HG03175 (cell line): ENCODE results near the gene NBAS.
"Not testable (repeated sequence)": the region's sequence is repeated elsewhere in the genome, so short reads cannot be mapped to it uniquely, and the experiment has no call there.

ENCODE experiments used
- ATAC-seq: cut with Tn5 transposase; IDR thresholded peaks from one replicate; pipeline ENCODE4 v1.9.1; 2021; ENCODE audit warnings: mild to moderate bottlenecking, moderate library complexity; ENCODE audit not compliant: unreplicated experiment

Gene NBAS

DNA sequence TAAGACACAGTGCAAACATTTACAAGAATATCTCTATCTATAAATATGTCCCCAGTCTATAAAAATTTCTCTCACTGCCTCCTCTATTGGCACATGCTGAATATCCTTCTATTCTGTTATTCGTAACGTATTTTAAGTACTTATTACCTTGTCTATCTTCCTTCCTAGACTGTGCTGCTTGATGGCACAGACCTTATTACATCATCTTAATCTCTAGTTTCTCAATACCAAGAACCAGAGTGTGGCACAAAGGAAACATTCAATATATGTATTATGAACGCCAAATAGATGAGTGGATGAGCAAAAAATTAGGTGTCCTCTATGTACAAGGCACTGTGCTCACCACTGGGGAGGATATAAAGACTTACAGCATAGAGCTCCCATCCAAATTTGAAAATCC lies 282.8 kb downstream of the NBAS start:
- ATAC-seq = no peak

DNA sequence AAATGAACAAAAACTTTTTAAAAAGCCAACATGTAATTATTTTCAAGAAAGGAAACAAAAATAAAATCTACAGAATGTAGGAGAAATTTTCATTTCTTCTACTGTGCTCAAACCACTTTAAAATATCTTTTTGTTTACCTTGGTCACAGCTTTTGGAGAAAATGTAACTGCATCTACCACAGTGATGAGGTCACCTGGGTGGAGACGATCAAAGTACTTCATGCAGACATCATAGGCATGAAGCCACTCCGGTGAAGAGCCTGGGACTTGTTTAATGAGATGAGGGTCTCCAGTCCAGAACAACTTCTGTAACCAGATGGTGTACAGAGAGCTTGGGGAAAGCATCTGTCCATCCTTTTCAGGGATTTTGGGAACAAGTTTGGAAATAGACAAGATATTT lies 285.8 kb downstream of the NBAS start:
- ATAC-seq = no peak

DNA sequence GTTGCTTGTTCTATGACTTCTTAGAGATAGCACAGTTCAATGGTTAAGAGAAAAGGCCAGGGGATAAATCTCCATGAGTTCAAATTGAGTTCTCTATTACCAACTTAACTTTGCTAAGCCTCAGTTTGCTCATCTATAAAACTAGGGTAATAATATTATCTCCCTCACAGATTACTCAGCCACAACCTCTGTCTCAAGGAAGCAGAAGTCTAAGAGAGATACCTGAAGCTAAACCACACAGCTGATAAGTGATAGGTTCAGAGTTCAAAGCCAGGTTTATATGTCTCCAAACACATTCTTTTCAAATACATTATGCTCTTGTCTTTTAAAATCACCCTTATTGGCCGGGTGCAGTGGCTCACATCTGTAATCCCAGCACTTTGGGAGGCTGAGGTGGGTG lies 287.7 kb downstream of the NBAS start:
- no peak for ATAC-seq

DNA sequence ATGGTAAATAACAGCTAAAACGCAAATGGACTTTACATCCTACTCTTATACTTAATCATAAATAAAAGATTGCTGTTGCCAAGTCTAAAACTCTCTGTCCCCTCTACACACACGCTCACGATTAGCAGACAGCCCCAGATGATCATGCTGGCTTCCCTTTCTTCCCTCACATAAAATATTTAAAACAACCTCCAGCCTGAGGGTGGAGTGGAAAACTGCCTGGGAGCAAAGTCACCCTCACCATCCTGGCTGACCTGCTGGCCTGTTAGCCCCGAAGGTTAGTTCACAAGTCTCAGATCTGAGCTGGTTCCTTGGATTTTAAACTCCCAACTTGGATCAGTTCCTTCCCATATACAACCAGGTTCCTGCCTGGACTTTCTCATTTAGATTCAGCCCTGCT lies 288.2 kb downstream of the NBAS start:
- ATAC-seq = no peak

DNA sequence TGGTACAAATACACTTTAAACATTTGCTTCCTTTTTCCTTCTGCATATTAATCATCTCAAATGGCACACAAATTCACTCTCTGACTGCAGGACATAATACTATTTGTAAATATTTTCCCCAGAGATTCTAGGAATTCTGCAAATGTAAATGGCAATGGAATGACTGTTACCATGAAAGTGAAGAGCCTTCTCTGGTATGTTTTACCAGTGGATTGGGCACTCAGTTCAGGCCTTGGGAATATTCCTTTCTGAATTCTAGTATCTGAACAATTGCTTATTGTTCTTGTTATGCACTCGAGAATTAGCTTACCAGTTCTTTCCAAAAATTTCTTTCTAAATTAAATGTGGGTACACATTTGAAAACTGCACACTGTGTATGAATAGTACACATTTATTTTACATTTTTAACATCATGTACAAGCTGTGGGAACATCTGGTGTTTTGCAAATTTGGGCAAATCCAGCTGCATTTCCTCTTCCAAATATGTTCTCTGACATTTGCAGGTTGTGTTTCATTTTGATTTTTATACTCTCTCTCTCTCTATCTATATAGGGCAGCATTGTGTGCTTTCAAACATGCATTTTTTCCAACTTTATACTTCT lies 289.1 kb downstream of the NBAS start:
- ATAC-seq = no peak

DNA sequence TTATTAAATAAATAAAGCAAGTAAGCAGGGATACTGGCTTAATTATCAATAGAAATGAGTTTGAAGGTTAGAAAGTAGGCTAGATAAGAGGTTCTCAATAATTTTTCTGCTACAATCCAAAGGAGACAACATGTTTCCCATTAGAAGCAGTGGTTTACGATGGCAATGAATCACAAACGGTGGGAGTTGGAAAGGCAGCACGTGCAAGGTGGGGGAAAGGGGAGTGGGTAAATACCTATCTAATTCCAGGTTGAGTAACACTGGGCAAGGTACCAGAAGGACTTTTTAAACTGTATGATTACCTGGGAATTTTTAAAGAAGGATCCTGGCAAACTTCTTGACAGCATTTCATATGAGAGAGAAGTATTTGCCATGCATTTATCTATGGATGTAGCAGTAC lies 289.9 kb downstream of the NBAS start:
- ATAC-seq = no peak

DNA sequence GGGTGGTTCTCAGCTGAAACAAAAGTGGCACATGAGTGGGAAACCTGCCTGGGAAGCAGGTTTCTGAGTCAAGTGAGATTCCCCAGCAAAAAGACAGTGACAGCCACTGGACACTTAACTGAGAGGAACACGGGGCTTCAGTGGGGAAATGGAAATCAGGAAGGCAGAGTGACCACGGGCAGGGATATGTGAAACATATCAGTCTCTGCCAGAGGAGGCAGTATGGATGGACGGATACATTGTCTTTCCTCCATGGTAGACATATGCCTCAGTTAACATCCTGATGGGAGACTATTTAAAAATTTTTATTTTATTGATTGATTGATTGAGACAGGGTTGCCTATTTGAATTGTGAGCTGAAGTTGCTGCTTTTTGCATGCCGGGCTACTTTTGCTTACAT lies 292.1 kb downstream of the NBAS start:
- ATAC-seq = no peak

DNA sequence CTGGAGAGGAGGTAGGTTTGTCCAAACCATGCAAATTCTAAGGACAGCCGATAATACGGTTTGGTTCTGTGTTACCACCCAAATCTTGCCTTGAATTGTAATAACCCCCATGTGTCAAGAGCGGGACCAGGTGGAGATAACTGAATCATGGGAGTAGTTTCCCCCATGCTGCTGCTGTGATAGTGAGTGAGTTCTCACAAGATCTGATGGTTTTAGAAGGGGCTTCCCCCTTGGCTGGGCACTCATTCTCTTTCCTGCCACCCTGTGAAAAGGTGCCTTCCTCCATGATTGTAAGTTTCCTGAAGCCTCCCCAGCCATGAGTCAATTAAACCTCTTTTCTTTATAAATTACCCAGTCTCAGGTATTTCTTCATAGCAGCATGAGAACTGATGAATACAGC lies 295.2 kb downstream of the NBAS start:
- ATAC-seq = no peak

DNA sequence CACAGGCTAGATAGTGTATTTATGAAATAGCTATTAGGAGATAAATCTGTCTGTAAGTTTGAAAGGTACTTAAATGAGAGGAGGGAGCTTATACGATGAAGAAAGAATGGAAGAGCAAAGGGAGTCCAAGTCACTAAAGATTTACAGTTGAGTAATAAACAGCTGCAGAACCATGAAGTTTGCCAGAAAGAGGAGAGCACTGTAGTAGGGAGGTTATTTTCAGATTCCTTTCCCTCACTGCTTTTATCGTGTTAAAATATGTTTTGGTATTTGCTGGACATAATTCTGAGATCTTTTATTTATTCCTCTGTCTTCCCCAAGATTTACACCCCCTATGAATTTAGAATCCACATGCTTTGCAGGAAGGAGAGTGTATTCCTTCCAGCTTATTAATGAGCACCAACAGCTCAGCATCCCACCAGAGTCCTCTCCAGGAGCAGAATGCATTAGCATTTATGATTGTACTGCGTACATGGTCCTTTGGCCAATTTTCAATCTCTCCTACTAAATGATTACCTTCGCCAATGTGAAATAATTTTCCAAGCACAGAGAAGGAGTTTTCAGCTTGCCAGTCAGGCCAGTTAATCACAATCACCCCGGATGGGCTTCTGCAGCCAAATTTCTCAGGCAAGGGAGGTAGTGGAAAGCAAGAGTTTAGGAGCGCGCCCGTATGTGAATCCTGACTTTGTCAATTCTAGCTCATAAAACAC lies 297.0 kb downstream of the NBAS start:
- ATAC-seq = no peak

DNA sequence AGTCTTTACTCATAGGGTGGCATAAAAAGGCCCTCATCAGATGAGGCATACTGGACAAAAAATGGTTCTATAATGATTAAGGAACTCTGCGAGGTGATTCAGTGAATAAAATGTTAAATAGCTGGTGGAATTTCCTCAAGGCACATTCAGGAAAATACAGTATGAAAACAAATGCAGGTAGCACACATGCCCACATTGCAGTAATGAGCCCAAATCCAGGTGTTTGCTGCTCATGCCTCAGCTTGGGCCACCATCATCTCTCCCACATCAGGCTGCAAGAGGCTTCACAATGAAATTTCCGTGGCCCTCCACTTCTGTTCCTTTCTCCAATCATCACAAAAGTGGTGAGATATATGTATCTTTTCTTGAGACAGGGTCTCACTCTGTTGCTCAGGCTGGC lies 298.3 kb downstream of the NBAS start:
- no peak for ATAC-seq

DNA sequence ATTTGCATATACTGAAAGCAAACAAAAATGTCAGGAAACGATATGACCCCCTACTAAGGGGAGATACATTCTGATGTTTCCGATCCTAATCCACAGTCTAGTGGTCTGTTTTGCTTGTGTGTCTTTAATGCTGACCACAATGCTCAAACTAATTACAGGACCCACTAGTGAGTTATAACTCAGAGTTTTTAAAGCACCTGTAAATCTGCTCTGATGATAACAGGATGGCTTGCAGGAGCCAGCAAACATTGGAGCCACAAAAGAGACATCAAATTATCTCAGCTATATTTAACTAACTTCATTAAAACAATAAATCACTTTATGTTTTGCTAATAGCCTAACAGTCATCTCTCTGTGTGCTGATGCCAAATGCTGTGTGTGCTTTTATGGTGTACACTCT lies 300.3 kb downstream of the NBAS start:
- no peak for ATAC-seq

DNA sequence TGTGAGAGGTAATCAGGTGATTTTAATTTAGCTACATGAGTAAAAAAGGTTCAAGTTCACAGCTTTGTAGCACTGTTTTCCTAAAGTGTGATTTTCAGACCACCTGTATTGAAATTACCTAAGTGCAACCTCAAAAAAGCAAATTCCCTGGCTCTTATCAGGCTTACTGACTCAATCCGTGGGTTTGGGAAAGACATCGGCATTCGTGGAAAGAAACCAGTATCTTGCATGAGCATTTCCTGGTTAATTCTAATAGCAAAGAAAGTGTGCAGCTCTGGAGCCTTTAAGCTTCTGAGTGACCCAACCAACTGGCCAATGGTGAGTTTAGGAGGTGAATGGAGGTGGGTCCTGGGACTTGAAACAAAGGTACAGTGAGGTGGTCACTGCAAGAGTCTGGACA lies 300.9 kb downstream of the NBAS start:
- no peak for ATAC-seq

DNA sequence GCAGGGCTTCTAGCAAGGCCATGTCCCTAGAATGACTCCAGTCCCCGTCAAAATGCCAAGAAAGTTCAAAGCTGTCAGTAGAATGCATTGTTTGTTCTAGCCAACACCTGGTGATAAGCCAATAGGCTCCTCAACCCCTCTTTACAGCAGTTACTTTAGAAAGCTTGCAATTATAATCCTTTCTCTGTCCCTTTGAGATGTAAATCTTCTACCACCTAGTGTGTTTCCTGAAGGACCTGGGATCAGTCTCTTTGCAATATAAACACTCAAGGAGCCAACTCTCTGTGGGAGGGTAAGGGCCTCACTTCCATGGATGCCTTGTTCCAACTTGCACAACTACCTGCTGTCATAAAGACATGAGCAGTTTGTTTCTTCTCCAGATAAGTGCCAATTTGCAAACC lies 301.8 kb downstream of the NBAS start:
- ATAC-seq = no peak

DNA sequence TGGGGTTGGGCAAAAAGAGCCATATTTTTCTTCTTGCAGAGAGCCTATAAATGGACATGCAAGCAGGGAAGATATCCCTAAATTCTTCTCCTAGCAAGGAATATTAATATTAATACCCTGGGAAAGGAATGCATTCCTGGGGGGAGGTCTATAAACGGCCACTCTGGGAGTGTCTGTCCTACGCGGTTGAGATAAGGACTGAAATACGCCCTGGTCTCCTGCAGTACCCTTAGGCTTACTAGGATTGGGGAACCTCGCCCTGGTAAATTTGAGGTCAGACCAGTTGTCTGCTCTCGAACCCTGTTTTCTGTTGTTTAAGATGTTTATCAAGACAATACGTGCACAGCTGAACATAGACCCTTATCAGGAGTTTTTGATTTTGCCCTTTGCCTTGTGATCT lies 302.7 kb downstream of the NBAS start:
- ATAC-seq = not testable (repeated sequence)

DNA sequence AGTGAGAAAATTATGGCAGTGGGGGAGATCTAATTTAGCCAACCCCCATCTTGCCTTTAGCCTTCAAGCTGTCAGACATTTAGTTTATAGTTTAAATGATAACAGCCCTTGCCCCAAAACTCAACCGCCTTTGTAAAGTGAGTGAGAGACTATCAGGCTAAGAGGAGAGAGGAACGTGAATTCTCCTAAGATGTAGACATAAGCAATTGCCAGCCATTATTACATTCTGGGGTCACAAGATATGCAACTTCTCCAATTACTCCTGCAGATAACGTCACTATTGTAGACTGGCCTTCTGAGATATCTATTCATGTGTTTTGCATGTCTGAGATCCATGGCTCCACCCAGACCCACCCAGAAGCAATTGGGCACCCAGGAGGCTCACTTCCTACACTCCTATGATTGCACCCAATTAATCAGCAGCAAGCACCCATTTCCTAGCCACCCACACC lies 307.3 kb downstream of the NBAS start:
- no peak for ATAC-seq

DNA sequence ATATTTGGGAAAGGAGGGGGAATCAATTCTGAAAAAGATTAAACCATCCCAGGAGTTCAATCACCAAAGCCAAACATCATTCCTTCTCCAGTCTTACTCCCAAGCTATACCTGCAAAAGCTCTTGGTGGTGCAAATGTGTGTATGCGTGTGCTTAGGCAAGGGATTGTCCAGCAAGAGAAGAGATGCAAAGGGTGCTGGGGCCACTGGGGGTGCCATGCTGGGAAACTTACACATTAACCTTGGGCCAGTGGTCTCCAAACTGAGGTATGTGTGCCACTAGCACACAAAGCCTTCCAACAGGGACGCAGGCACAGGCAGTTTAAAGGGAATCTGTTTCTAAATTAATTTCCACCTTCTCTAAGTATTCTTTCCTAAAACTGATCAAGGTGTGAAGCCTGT lies 307.9 kb downstream of the NBAS start:
- ATAC-seq = no peak

DNA sequence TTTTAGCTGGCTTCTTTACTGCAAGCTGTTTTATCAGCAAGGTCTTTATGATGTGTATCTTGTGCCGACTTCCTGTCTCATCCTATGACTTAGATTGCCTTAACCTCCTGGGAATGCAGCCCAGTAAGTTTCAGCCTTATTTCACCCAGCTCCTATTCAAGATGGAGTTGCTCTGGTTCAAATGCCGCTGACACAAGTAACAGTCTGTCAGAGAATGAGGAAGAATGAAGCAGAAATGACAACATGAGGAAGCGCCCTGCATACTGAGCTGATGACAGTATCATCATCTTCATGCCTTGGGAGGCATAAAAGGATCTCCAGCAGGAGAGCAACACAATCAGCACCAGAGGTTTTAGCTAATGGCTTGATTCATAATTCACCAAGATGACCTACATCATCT lies 309.4 kb downstream of the NBAS start:
- no peak for ATAC-seq

DNA sequence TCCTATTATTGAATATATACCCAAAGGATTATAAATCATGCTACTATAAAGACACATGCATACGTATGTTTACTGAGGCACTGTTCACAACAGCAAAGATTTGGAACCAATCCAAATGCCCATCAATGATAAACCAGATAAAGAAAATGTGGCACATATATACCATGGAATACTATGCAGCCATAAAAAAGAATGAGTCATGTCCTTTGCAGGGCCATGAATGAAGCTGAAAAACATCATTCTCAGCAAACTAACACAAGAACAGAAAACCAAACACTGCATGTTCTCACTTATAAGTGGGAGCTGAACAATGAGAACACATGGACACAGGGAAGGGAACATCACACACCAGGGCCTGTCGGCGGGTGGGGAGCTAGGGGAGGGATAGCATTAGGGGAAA lies 310.2 kb downstream of the NBAS start:
- ATAC-seq = not testable (repeated sequence)

DNA sequence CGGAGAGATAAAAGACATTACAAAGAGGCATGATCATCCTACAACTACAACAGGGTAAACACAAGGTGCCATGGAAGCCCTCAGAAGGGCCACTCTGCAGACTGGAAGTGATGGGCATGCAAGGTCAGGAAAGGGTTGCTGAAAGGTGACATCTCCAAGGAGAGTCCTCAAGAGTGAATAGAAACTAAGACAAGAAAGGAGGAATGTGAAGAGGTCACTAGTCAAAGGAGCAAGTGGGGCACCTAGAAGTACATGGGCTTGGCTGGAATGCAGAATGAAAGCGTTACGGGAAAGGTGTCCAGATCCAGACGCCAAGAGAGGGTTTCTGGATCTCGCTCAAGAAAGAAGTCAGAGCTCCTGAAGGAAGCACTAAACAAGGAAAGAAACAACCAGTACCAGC lies 314.3 kb downstream of the NBAS start:
- ATAC-seq = no peak

DNA sequence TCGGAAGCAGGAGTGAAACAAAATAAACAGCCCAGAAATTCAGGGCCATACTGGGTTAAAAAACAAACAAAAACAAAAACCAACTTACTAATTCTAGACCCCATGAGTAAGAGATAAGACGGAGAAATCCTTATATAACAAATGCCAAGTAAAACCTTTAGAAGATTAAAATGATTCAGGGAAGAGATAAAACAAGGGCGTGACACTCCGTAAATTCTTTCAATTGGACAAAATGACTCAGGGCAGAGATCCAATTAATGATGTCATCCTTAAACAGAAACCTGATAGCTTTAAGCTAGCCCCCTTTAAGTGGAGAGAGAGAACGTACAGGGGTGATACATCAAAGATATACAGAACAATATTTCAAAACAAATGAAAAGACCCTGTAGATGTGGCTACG lies 317.4 kb downstream of the NBAS start:
- ATAC-seq = no peak

DNA sequence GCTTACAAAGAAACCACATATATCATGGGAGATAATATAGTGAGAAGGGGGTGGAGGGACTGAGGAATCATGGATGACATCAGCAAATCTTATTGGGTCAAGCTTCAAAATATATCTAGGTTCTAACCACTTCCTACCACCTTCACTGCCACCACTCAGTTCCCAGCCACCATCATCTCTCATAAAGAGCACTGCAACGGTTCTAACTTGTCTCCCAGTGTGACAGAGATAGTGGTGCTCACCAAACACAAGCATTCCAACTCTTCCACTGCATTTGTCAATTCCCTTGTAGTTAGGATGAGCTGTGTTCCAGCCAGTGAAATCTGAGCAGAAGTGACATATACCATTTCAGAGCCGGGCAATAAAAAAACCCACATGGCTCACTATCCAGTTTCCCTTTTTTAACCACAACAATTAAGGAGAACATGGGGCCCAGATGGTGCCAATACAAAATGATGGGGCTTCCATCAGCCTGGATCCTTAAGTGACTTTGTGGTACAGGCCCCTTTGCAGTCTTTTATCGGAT lies 318.1 kb downstream of the NBAS start:
- ATAC-seq = no peak

DNA sequence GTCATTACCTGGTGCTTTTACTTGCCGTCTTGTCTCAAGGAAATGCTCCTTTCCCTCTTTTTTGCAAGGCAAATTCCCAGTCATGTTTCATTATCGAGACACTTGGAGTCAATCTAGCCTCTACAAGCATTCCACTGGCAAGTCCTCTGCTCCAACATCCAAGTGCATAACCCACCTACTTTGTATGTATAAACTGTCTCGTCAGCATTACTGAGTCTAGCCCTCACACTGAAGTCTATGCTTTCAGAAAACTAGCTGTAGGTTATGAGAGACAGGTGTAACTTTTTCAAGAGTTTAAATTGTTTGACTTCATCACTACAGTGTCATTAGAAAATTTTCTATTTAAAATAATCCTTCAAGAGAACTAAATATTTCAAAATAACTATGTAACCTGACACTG lies 319.2 kb downstream of the NBAS start:
- ATAC-seq = no peak

DNA sequence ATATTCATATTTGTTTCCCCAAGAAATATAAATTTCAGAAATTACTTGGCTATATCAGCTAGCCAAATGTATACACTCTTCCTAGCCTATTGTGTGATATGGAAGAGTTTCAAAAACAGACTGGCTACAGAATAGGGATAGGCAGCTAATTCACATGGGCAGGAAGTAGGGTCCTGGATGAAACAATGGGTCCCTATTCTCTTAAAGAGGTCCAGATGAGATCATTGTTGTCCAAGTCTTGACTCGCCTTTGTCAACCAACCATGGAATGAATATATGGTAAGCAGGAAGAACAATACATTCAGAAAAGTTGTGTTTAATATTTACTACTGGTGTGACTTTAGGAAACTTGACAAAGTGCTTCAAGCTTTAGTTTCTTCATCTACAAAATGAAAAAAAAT lies 319.9 kb downstream of the NBAS start:
- ATAC-seq = no peak
